Breast epithelium (tissue), 3 donors: ENCODE results near the gene GPR107.

Experiments
- CTCF ChIP-seq, 3 donors: fragments of 450-650 bp; IDR thresholded peaks; one replicate each; pipeline ENCODE4 v1.5.1; 2016 to 2017; ENCODE audit warnings: antibody characterized with exemption in 3 of 3, mild to moderate bottlenecking in 3 of 3, moderate library complexity in 3 of 3
- POLR2A ChIP-seq: fragments of 450-650 bp; IDR thresholded peaks from one replicate; pipeline ENCODE4 v1.6.1; 2016; ENCODE audit warnings: antibody characterized with exemption, mild to moderate bottlenecking, moderate library complexity
- POLR2AphosphoS5 ChIP-seq, 3 donors: sonication (generic); formaldehyde crosslinking; IDR thresholded peaks; one replicate each; pipeline ENCODE4 v1.6.1; 2017; ENCODE audit warnings: antibody characterized with exemption in 3 of 3

- no peak for TF ChIP-seq CTCF (IDR thresholded peaks at IDR 0.05)
- no peak for TF ChIP-seq POLR2A
- no peak for TF ChIP-seq POLR2AphosphoS5 (IDR thresholded peaks at IDR 0.05)
Measured at GRCh38 chr9:130117376-130117775, 63.7 kb downstream of the GPR107 start.
